Globus pallidus (tissue), 1 donor: ENCODE results near the gene ADCY7.

Source experiments
- DNase-seq: peaks from one replicate; pipeline ENCODE4 v3.0.0-alpha.2; 2015; ENCODE audit warnings: low spot score

The ADCY7 gene

GRCh38 chr16:50248845-50249244 lies 17.5 kb upstream of the ADCY7 start:
- no peak for DNase-seq

DNA sequence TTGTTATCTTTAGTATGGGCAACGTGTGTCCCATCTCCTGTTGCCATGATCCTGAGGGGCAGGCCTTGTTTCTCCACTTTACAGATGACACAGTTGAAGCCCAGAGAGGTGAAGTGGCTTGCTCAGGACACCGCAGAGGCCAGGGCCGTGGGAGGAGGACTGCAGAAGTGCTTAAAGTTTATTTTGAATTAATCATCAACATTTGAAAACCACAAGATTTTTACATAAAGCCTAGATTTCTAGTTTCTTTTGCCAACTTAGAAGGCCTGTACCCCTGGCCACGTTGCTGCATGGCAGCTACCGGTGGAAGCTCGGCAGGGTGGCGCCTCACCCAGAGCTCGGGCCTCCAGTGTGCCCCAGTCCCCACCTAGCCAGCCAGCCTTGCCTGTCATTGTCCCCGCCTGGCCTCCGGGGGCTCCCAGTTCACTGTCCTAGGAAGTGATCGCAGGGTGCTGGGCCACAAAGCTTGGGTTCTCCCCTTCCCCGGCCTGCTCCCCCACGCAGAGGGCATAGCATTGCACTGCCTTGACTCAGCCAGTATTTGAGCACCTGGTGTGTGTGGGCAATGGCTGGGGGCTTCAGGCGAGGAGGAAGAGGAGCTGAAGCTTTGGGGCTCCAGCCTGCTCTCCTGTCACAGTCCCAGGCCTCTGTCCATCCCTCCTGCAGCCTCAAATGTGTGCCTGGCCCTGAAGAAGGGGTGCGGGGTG lies 14.8 kb upstream of the ADCY7 start:
- DNase-seq: no peak

DNA sequence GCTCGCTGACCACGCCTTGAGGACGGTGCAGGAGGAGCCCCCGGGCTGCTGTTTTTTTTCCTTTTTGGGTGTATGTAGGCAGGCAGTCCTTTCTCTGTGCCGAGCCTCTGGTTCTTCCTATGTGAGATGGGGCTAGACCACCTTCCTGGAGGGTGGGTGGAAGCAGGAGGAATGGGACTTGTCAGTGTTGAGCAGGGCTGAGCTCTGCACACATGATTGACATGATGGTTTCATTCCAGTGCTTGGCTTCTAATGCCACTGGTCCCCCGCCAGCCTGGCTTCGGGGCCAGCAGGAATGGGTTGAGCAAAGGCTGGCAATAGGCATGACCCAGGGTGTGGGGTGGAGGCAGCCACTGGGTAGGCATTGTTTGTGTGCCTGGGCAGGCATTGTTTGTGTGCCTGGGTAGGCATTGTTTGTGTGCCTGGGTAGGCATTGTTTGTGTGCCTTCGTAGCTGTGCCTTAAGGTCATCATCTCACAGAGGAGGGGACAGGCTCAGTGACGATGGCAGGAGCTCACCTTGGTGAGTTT lies 14.2 kb upstream of the ADCY7 start:
- peak; percentile 68 for DNase-seq

- no peak for DNase-seq
Observed at GRCh38 chr16:50252874-50253513, 13.4 kb upstream of the ADCY7 start.

DNA sequence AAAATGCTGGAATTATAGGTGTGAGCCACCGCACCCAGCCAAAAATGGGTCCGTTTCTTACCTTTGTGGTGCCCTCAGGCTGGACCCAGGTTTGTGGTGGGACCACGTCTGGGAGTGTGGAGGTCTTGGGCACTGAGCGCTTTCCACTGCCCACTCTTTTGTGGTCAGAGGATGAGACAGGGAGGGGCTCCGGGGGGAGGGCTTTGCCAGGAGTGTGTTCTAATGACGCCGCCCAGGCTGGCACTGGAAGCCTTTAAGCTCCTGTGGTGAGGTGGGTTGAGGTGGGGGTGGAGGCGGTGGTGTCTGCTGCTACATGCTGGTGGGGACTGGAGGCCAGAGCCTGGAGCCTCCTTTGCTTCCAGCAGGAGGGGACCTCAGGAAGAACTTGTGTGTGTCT lies 12.8 kb upstream of the ADCY7 start:
- DNase-seq: no peak

DNA sequence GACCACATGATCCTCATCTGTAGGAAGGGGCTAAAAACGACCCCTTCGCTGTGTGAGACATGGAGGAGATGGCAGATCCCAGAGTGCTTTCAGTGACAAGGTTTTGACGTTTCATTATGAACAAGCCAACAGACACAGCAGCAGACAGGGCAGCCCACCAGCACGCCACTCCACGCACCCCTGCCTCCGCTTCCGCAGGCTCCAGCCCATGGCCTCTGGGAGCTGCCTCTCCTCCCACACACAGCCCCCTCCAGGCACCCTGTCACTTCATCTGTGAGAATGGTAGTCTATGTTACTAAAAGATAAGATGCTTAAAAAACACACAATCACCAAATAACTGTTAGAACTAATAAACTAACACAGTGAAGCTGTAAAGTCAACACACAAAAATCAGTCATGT lies 12.3 kb upstream of the ADCY7 start:
- DNase-seq: no peak

- DNase-seq: no peak
Observed at GRCh38 chr16:50255538-50255937, 10.8 kb upstream of the ADCY7 start.

DNA sequence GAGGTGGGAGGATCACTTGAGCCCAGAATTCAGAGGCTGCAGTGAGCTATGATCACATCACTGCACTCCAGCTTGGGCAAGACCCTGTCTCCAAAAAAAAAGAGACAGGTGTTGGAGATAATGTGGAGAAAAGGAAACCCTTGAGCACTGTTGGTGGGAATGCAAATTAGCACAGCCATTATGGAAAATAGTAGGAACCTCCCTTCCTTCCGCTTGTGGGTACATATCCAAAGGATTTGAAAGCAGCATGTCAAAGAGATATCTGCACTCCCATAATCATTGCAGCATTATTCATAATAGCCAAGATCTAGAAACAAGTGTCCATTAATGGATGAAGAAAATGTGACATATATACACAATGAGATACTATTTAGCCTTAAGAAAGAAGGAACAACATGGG lies 9.7 kb upstream of the ADCY7 start:
- DNase-seq: no peak

- no peak for DNase-seq
Observed at GRCh38 chr16:50257876-50258275, 8.5 kb upstream of the ADCY7 start.

DNA sequence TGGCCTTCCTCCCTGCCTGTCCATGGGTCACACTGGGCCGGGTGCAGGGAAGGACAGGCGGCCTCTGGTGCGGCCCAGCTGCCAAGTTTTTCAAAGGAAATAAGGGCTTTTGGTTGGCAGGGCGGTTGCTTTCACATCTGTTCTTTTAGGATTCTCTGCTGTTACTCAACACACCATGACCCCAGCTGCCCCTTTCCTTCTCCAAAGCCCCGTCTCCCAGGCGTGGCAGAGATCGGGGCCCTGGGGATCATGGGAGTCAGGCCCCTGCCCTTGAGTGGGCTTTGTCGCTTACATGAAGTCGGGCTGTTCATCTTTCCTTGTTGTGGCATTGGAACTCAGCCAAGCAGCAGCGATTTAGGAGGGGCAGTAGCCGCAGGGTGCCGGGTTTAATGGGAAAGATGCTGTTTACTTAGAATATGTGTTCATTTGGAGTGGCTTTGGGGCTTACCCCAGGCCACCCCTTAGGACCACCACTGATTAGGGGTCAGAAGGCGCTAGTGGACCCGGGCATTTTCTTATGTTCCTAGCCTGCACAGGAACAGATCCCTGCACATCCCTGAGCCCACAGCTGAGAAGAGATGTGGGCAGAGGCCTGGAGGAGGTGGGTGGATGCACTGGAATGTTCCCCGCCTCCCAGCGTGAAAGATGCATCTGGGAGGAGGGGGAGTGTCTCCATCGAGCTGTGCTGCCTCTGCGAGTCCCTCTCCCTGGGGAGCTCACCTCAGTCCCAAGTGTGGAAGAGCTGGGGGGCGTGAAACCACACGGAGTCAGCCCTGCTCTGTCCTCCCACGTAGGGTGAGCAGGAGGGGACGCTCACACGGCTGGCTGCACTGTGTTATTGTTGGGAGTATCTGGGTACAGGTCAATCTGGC lies 6.8 kb upstream of the ADCY7 start:
- no peak for DNase-seq

DNA sequence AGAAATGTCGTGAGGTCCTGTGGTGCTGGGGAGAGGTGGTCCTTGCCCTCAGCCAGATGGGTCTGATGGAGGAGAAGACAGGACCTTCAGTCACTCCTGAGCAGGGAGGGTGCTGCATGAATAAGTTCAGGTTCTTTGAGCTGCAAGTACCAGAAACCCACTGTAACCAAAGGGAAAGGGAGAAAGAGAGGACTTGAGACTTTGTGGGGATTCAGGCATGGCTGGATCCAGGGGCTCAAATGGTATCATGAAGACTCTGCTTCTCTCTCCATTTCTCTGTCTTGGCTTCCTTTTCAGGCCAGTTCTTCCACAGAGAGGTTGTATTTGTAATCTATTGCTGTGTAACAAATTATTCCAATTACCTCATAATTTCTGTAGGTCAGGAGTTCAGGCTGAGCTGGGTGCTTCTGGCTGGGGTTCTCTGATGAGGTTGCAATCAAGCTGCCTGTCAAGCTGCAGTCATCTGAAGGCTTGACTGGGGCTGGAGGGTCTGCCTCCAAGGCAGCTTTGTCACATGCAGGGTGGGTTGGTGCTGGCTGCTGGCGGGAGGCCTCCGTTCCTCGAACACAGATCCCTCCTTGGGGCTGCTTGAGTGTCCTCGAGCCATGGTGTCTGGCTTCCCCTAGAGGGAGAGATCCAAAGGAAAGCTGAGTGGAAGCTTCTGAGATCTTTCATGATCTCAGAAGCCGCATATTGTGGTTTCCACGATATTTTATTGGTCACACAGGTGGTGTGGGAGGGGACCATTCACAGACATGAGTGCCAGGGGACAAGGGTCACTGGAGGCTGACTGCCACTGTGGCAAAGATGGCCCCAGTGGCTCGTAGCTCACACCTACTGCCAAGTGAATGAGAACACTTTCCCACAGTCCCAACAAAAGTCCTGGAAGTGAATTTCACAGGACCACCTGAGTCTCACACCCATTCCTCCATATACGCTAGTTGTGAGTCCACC lies 5.9 kb upstream of the ADCY7 start:
- DNase-seq: no peak

DNA sequence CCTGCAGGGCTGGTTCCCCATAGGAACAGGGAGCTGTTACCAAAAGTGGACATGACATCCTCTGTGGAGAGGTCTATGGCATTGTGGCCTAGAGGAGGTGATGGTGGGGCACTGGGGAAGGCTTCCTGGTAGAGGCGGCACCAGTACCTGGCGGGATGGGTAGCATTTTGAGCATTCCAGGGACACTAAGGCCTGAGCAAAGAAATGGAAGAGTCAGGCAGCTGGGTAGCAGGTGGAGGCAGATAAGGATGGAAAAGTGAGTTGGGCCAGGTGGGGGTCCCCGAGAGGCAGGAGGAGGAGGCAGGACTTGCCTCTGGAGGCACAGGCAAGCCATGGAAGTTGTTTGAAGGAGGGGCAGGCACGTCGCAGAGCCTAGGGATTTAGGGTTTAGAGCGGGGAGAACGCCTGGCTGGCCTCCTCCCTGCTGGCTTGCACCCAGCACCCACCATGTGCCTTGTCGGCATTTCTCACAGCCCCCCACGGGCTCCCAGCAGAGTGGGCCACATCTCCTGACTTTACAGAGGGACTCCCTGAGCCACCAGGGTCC lies 5.1 kb upstream of the ADCY7 start:
- no peak for DNase-seq

- DNase-seq: no peak
Observed at GRCh38 chr16:50261707-50262235, 4.6 kb upstream of the ADCY7 start.

- DNase-seq: no peak
Observed at GRCh38 chr16:50263060-50263909, 3.1 kb upstream of the ADCY7 start.

DNA sequence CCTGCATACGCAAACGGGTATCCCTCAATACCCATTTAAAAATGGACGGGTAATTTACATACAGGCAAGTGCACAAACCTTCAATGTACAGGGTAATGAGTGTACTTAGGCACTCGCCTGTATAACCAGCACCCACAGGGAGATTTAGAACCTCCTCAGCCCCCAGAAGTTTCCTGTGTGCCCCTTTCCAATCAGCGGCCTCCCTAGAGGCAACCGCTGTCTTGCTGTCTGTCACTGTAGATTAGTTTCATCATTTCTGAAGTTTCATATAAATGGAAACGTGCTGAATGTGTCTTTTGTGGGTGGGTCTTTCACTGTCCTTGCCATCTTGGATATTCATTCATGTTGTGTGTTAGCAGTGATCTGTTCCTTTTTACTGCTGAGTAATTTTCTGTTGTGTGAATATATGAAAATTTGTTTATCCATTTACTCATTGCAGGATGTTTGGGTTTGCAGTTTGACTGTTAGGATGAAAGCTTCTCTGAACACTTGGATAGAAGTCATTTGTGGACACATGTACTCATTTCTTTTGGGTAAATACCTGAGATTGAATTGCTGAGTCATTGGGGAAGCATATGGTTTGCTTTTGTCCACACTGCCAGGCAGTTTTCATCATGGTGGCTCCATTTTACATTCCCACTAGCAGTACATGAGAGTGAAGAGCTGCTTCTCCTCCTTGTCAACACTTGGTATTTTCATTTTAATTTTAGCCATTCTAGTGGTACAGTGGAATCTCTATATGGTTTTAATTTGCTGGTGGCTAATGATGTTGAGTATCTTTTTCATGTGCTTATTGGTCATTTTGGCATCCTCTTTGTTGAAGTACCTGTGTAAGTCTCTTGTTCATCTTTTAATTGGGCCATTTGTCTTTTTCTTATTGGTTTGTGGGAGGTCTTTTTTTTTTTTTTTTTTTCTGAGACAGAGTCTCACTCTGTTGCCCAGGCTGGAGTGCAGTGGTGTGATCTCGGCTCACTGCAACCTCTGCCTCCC lies 2.1 kb upstream of the ADCY7 start:
- DNase-seq: no peak

DNA sequence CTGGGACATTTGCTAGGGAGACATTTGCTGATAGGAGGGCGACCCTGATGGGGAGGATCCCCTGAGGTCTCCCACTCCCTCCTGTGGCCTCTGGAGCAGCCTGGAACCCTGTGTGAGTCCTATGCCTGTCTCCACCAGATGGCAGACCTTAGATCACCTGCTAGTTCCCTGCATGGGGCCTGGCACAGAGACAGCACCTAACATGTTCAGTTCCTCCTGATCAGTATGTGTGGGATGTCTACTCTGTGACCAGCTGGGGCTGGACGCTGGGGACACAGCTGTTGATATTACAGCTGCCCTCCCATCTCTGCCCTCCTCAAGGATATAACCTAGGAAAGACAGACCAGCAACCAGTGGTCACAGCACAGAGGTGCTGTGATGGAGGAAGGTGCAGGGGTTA lies 1.1 kb upstream of the ADCY7 start:
- DNase-seq: no peak

- no peak for DNase-seq
Observed at GRCh38 chr16:50265716-50266336, 525 bp upstream of the ADCY7 start.

GRCh38 chr16:50267151-50267631 lies 840 bp downstream of the ADCY7 start:
- no peak for DNase-seq
